Endothelial cell of umbilical vein (primary cell): ENCODE results near the gene ABCA2. TPM values are rescaled to one million over a fixed set of nuclear protein-coding genes. Genes with fewer than 3 reads are reported as not detected.

Source experiments
- BruUV-seq: library from RNA; stranded (reverse); fragments of 400-500 nt; replicated peaks from 2 replicates; lab custom pipeline; 2021; lab: Mats Ljungman, UMichigan
- CTCF ChIA-PET: fragments of 300-600, 350-600 bp; sonication (Branson Sonifier 250); formaldehyde crosslinking; loops from one replicate; lab custom pipeline; 2021; ENCODE audit warnings: antibody characterized with exemption, inconsistent platforms; lab: Charles Lee
- POLR2A ChIA-PET: fragments of 300-600, 350-600 bp; sonication (Branson Sonifier 250); formaldehyde crosslinking; loops from one replicate; lab custom pipeline; 2021; ENCODE audit warnings: antibody characterized with exemption, inconsistent platforms; lab: Charles Lee
- DNase-seq: peaks from one replicate; pipeline ENCODE4 v3.0.0-alpha.2; 2011; ENCODE audit warnings: low read depth, low spot score
- FAIRE-seq: peaks from 2 replicates; lab custom pipeline; 2011; peaks lifted over from hg19 to GRCh38; lab: Jason Lieb, UNC
- H2AFZ ChIP-seq: 2 replicates; pipeline ENCODE4 v1.6.0; 2012; ENCODE audit warnings: low read depth, low read length, control low read depth, inconsistent platforms
- H3K27ac ChIP-seq: 2 replicates; pipeline ENCODE4 v1.5.1; 2011; ENCODE audit warnings: low read depth, mild to moderate bottlenecking, control low read depth, low read length, moderate library complexity; ENCODE audit not compliant: insufficient read depth
- H3K27me3 ChIP-seq, 2 experiments: 2 replicates each; pipeline versions ENCODE4 v1.6.0 to v1.6.1; 2011; ENCODE audit warnings: low read length in 2 of 2, mixed read lengths in 1 of 2; ENCODE audit not compliant: control insufficient read depth in 2 of 2, insufficient read depth in 2 of 2
- H3K36me3 ChIP-seq, 2 experiments: 2 replicates in 1 of 2; 3 replicates in 1 of 2; pipeline ENCODE4 v1.5.1; 2011; ENCODE audit warnings: low read length in 2 of 2, mild to moderate bottlenecking in 1 of 2, moderate library complexity in 1 of 2; ENCODE audit not compliant: control insufficient read depth in 2 of 2, insufficient read depth in 2 of 2; ENCODE audit errors: extremely low read depth in 1 of 2
- H3K4me1 ChIP-seq: 3 replicates; pipeline ENCODE4 v1.5.1; 2011; ENCODE audit warnings: mild to moderate bottlenecking, low read length; ENCODE audit not compliant: control insufficient read depth, insufficient read depth; ENCODE audit errors: extremely low read depth
- H3K4me2 ChIP-seq: 2 replicates; pipeline ENCODE4 v1.6.1; 2011; ENCODE audit warnings: low read length, control low read depth, mixed read lengths; ENCODE audit not compliant: insufficient read depth
- H3K4me3 ChIP-seq, 3 experiments: fragments of 200-600 bp in 1 of 3; sonication (generic), shearing (Covaris generic) in 1 of 3; replicated peaks in 1 of 3; 2 replicates each; pipeline ENCODE4 v1.5.1; 2011 to 2016; ENCODE audit warnings: control low read depth in 3 of 3, low read length in 3 of 3, mild to moderate bottlenecking in 2 of 3, inconsistent platforms in 1 of 3, low read depth in 1 of 3, moderate library complexity in 1 of 3; ENCODE audit not compliant: insufficient read depth in 1 of 3
- H3K79me2 ChIP-seq: 2 replicates; pipeline ENCODE4 v1.6.0; 2012; ENCODE audit warnings: low read length, inconsistent platforms; ENCODE audit not compliant: control insufficient read depth, insufficient read depth
- H3K9ac ChIP-seq: replicated peaks from 2 replicates; pipeline ENCODE3; 2011; ENCODE audit warnings: low read length, control low read depth; ENCODE audit not compliant: insufficient read depth; ENCODE audit errors: extremely low read depth
- H3K9me1 ChIP-seq: replicated peaks from 3 replicates; pipeline ENCODE4 v1.6.0; 2011; ENCODE audit warnings: mild to moderate bottlenecking, low read length; ENCODE audit not compliant: control insufficient read depth, insufficient read depth; ENCODE audit errors: extremely low read depth
- H3K9me3 ChIP-seq: replicated peaks from 2 replicates; pipeline ENCODE4 v1.5.1; 2012; ENCODE audit warnings: low read length, inconsistent platforms; ENCODE audit not compliant: control insufficient read depth, insufficient read depth
- H4K20me1 ChIP-seq: replicated peaks from 2 replicates; pipeline ENCODE3; 2011; ENCODE audit warnings: mild to moderate bottlenecking, low read length; ENCODE audit not compliant: control insufficient read depth, insufficient read depth; ENCODE audit errors: extremely low read depth
- EZH2 ChIP-seq: IDR thresholded peaks from 2 replicates; pipeline ENCODE4 v1.6.1; 2012; ENCODE audit warnings: borderline replicate concordance, low read depth, mild to moderate bottlenecking, moderate library complexity, low read length, inconsistent platforms; ENCODE audit not compliant: severe bottlenecking
- FOS ChIP-seq: IDR thresholded peaks from 2 replicates; pipeline ENCODE4 v1.6.1; 2011; ENCODE audit warnings: mild to moderate bottlenecking, low read length, moderate library complexity, borderline replicate concordance; ENCODE audit not compliant: insufficient read depth
- GATA2 ChIP-seq: IDR thresholded peaks from 2 replicates; pipeline ENCODE4 v1.7.0; 2011; ENCODE audit warnings: low read depth, mild to moderate bottlenecking, moderate library complexity, mixed read lengths, low read length; ENCODE audit not compliant: insufficient read length, insufficient read depth
- JUN ChIP-seq: IDR thresholded peaks from 2 replicates; pipeline ENCODE4 v1.6.1; 2011; ENCODE audit warnings: borderline replicate concordance, low read depth; ENCODE audit not compliant: insufficient read length, insufficient read depth
- MYC ChIP-seq: IDR thresholded peaks from one replicate; pipeline ENCODE4 v1.6.1; 2011; ENCODE audit warnings: mild to moderate bottlenecking, low read depth, low read length
- POLR2A ChIP-seq: IDR thresholded peaks from 2 replicates; pipeline ENCODE4 v1.6.1; 2012; ENCODE audit warnings: low read depth, mild to moderate bottlenecking, control low read depth, low read length
- POLR2AphosphoS5 ChIP-seq: IDR thresholded peaks from 2 replicates; pipeline ENCODE4 v1.6.1; 2012; ENCODE audit warnings: low read depth, mild to moderate bottlenecking, control low read depth, low read length, moderate library complexity; ENCODE audit not compliant: insufficient read depth
- dilution Hi-C: fragments of 300-500 bp; cut with MboI; formaldehyde crosslinking; loops from one replicate; pipeline ENCODE4 v1.15.0; 2019; ENCODE audit warnings: low sequenced_read_pairs; ENCODE audit not compliant: extremely low pct_ligation_motif_present
- intact Hi-C: fragments of 100-400 bp; cut with micrococcal nuclease; formaldehyde crosslinking; loops from one replicate; pipeline ENCODE4 v1.10.0; 2022
- polyA plus RNA-seq, 4 experiments: library from polyadenylated mRNA; depleted of rRNA in 3 of 4; stranded (reverse) in 3 of 4; unstranded in 1 of 4; fragments of >200 nt; gene quantifications; 2 replicates each; pipeline versions ENCODE4 v1.2.1 to v1.2.3, GENCODE V29; 2011 to 2012; ENCODE audit warnings: missing spikeins in 1 of 4
- total RNA-seq: library from RNA; stranded (reverse); gene quantifications from 2 replicates; pipeline ENCODE4 v1.2.3, GENCODE V29; 2021
- TF ChIP-seq, protein P1 (sequence below), 2 donors: IDR thresholded peaks; 1 replicate in 1 of 2; 2 replicates in 1 of 2; pipeline ENCODE4 v1.5.1; 2011; ENCODE audit warnings: low read length in 2 of 2, mild to moderate bottlenecking in 2 of 2, moderate library complexity in 2 of 2, control low read depth in 1 of 2, inconsistent platforms in 1 of 2, low read depth in 1 of 2; ENCODE audit not compliant: insufficient read depth in 1 of 2; ENCODE audit errors: extremely low read depth in 1 of 2

ABCA2 gene
- total and polyA plus RNA-seq, 2 donors (not counting 3 experiments of a cell fraction or from before 2014, with no cell fraction given), result 20.0 to 29.1 TPM

DNA sequence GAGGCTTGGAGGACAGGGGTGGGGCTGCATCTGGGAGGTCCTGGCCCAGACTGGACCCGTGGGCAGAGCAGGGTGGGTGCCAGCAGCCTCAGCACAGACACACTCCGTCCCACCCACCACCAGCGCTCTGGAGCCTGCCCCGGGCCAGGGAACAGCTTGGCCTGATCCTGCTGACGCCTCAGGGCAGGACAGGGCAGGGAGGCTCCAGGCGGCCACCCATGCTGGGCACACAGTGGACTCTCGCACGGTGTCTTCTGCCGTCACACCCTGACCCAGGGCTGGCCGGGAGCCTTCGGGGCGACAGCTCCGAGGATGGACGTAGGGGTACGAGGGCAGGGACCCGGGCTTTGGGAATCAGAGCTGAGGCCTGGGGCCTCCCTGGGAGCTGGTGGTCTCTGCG, 58.9 kb downstream of the ABCA2 start:
- dilution Hi-C loops, result no loop called here

More for the DNA sequence above, 58.9 kb downstream of the ABCA2 start:
- H2AFZ ChIP-seq, result no peak overlapping the region
- H3K4me3 ChIP-seq, result no peak overlapping the region
- ChIA-PET CTCF (interaction anchor here (1.3 to 1.7 kb wide), 2 partner anchors 60 to 65 kb away, joined by 3 to 5 read pairs; no protein-coding TSS in a partner anchor), POLR2A (no interaction called here)
- no peak overlapping the region for H3K27ac ChIP-seq
- no peak for TF ChIP-seq GATA2
- TF ChIP-seq FOS, result no peak
- no peak for TF ChIP-seq EZH2
- no peak for TF ChIP-seq POLR2AphosphoS5
- TF ChIP-seq MYC, result no peak
- TF ChIP-seq, protein P1, sequence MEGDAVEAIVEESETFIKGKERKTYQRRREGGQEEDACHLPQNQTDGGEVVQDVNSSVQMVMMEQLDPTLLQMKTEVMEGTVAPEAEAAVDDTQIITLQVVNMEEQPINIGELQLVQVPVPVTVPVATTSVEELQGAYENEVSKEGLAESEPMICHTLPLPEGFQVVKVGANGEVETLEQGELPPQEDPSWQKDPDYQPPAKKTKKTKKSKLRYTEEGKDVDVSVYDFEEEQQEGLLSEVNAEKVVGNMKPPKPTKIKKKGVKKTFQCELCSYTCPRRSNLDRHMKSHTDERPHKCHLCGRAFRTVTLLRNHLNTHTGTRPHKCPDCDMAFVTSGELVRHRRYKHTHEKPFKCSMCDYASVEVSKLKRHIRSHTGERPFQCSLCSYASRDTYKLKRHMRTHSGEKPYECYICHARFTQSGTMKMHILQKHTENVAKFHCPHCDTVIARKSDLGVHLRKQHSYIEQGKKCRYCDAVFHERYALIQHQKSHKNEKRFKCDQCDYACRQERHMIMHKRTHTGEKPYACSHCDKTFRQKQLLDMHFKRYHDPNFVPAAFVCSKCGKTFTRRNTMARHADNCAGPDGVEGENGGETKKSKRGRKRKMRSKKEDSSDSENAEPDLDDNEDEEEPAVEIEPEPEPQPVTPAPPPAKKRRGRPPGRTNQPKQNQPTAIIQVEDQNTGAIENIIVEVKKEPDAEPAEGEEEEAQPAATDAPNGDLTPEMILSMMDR (IDR thresholded peaks at IDR 0.05; ENCODE audit: extremely low read depth in 1 of 2, insufficient read depth in 1 of 2, low read depth in 1 of 2, low read length in 2 of 2), result no peak
- TF ChIP-seq POLR2A, result no peak
- no peak for TF ChIP-seq JUN
- H3K4me1 ChIP-seq, result no peaks in the 10 kb centered on the region
- H3K36me3 ChIP-seq, result no peaks in the 10 kb centered on the region
- no peak overlapping the region for H3K9ac ChIP-seq
- intact Hi-C loops, result no loop called here
- no TSS peak for BruUV-seq
- no peaks in the 10 kb centered on the region for H3K9me3 ChIP-seq
- H3K9me1 ChIP-seq, result no peaks in the 10 kb centered on the region
- no peaks in the 10 kb centered on the region for H3K27me3 ChIP-seq
- no peaks in the 10 kb centered on the region for H3K79me2 ChIP-seq
- no peak for FAIRE-seq
- no peaks in the 10 kb centered on the region for H4K20me1 ChIP-seq
- H3K4me2 ChIP-seq, result no peak overlapping the region
- no peak for DNase-seq
